IMR-90 (cell line): ENCODE results near the gene PHF21A. TPM values are rescaled to one million over a fixed set of nuclear protein-coding genes. Genes with fewer than 3 reads are reported as not detected.

Source experiments
- ATAC-seq: fragments of 200-7000 bp; cut with Tn5 transposase; 2 replicates; pipeline ENCODE4 v1.9.1; 2020; ENCODE audit warnings: low read depth, mild to moderate bottlenecking, moderate library complexity
- BruUV-seq: library from RNA; stranded (reverse); fragments of 400-500 nt; replicated peaks from 2 replicates; lab custom pipeline; 2021; lab: Mats Ljungman, UMichigan
- CTCF ChIA-PET: fragments of 300-600 bp; formaldehyde crosslinking; extraction: SDS; loops from one replicate; lab custom pipeline; 2021; ENCODE audit warnings: antibody characterized with exemption; lab: Yijun Ruan, JAX
- POLR2A ChIA-PET: fragments of 300-600 bp; sonication (Branson Sonifier 250); formaldehyde crosslinking; loops from one replicate; lab custom pipeline; 2022; ENCODE audit warnings: antibody characterized with exemption; ENCODE audit not compliant: unreplicated experiment; lab: Charles Lee
- DNase-seq: peaks from one replicate; pipeline ENCODE4 v3.0.0; 2013
- H2AFZ ChIP-seq: replicated peaks from 2 replicates; pipeline ENCODE3; 2013; ENCODE audit warnings: low read length, mild to moderate bottlenecking; ENCODE audit not compliant: poor library complexity
- H2AK5ac ChIP-seq: 2 replicates; pipeline ENCODE4 v1.6.1; 2013; ENCODE audit warnings: low read depth, low read length, inconsistent platforms
- H2AK9ac ChIP-seq: replicated peaks from 2 replicates; pipeline ENCODE3; 2013; ENCODE audit warnings: mild to moderate bottlenecking, low read depth, low read length, moderate library complexity; ENCODE audit not compliant: poor library complexity
- H2BK120ac ChIP-seq: 2 replicates; pipeline ENCODE4 v1.6.1; 2013; ENCODE audit warnings: low read depth, low read length, inconsistent platforms
- H2BK15ac ChIP-seq: 3 replicates; pipeline ENCODE4 v1.6.1; 2013; ENCODE audit warnings: low read depth, low read length, inconsistent platforms
- H2BK20ac ChIP-seq: 2 replicates; pipeline ENCODE4 v1.6.1; 2013; ENCODE audit warnings: low read depth, mild to moderate bottlenecking, inconsistent platforms, low read length, moderate library complexity
- H2BK5ac ChIP-seq: 2 replicates; pipeline ENCODE4 v1.6.1; 2013; ENCODE audit warnings: mild to moderate bottlenecking, low read depth, low read length, inconsistent platforms; ENCODE audit not compliant: poor library complexity, severe bottlenecking
- H3K14ac ChIP-seq: replicated peaks from 2 replicates; pipeline ENCODE4 v1.6.1; 2013; ENCODE audit warnings: low read depth, low read length, inconsistent platforms
- H3K18ac ChIP-seq: 2 replicates; pipeline ENCODE4 v1.6.1; 2013; ENCODE audit warnings: low read depth, low read length, control low read depth
- H3K23ac ChIP-seq: 2 replicates; pipeline ENCODE4 v1.6.1; 2013; ENCODE audit warnings: low read depth, low read length, inconsistent platforms
- H3K27ac ChIP-seq: 2 replicates; pipeline ENCODE4 v1.5.1; 2013; ENCODE audit warnings: mild to moderate bottlenecking, control low read depth, low read length; ENCODE audit not compliant: insufficient read depth
- H3K27me3 ChIP-seq: 2 replicates; pipeline ENCODE4 v1.6.1; 2013; ENCODE audit warnings: low read length; ENCODE audit not compliant: control insufficient read depth, insufficient read depth
- H3K36me3 ChIP-seq: 2 replicates; pipeline ENCODE4 v1.6.1; 2013; ENCODE audit warnings: low read length, mixed read lengths; ENCODE audit not compliant: control insufficient read depth, insufficient read depth
- H3K4ac ChIP-seq: 2 replicates; pipeline ENCODE4 v1.6.1; 2013; ENCODE audit warnings: low read depth, low read length, inconsistent platforms
- H3K4me1 ChIP-seq: 2 replicates; pipeline ENCODE4 v1.6.1; 2013; ENCODE audit warnings: low read length, mixed read lengths; ENCODE audit not compliant: control insufficient read depth, insufficient read depth
- H3K4me2 ChIP-seq: 2 replicates; pipeline ENCODE4 v1.6.1; 2013; ENCODE audit warnings: low read depth, mild to moderate bottlenecking, control low read depth, low read length, moderate library complexity
- H3K4me3 ChIP-seq: 2 replicates; pipeline ENCODE4 v1.5.1; 2013; ENCODE audit warnings: low read depth, mild to moderate bottlenecking, control low read depth, low read length, moderate library complexity; ENCODE audit not compliant: insufficient read depth
- H3K56ac ChIP-seq: 2 replicates; pipeline ENCODE4 v1.6.1; 2013; ENCODE audit warnings: low read length, inconsistent platforms; ENCODE audit not compliant: insufficient read depth; ENCODE audit errors: extremely low read depth
- H3K79me1 ChIP-seq, 2 experiments: 2 replicates each; pipeline ENCODE4 v1.6.1; 2013; ENCODE audit warnings: low read length in 2 of 2, inconsistent platforms in 1 of 2, low read depth in 1 of 2
- H3K9ac ChIP-seq: 2 replicates; pipeline ENCODE4 v1.6.1; 2013; ENCODE audit warnings: low read depth, low read length, control low read depth
- H3K9me1 ChIP-seq: 2 replicates; pipeline ENCODE4 v1.6.1; 2013; ENCODE audit warnings: low read length, inconsistent platforms; ENCODE audit not compliant: insufficient read depth
- H3K9me3 ChIP-seq: 2 replicates; pipeline ENCODE4 v1.6.1; 2013; ENCODE audit warnings: low read length; ENCODE audit not compliant: control insufficient read depth, insufficient read depth
- H4K20me1 ChIP-seq: 2 replicates; pipeline ENCODE4 v1.6.1; 2013; ENCODE audit warnings: low read length, inconsistent platforms; ENCODE audit not compliant: insufficient read depth
- H4K5ac ChIP-seq: 2 replicates; pipeline ENCODE4 v1.6.1; 2013; ENCODE audit warnings: mild to moderate bottlenecking, low read depth, low read length, control low read depth
- H4K8ac ChIP-seq, 2 experiments: 2 replicates each; pipeline ENCODE4 v1.6.1; 2013; ENCODE audit warnings: low read depth in 2 of 2, low read length in 2 of 2, control low read depth in 1 of 2, inconsistent platforms in 1 of 2
- H4K91ac ChIP-seq: 2 replicates; pipeline ENCODE4 v1.6.1; 2013; ENCODE audit warnings: low read depth, low read length, inconsistent platforms; ENCODE audit not compliant: insufficient read depth
- CEBPB ChIP-seq: IDR thresholded peaks from 2 replicates; pipeline ENCODE4 v1.6.1; 2012; ENCODE audit warnings: low read depth, low read length, improper control_type of control experiment
- CTCF ChIP-seq: conservative IDR thresholded peaks from 2 replicates; pipeline ENCODE4 v1.5.1; 2012; ENCODE audit warnings: mild to moderate bottlenecking, low read depth, low read length, improper control_type of control experiment
- MAFK ChIP-seq: IDR thresholded peaks from 2 replicates; pipeline ENCODE4 v1.6.1; 2012; ENCODE audit warnings: low read depth, low read length, improper control_type of control experiment
- POLR2A ChIP-seq: IDR thresholded peaks from 2 replicates; pipeline ENCODE4 v1.6.1; 2012; ENCODE audit warnings: mild to moderate bottlenecking, low read depth, low read length
- RAD21 ChIP-seq: IDR thresholded peaks from 2 replicates; pipeline ENCODE4 v1.6.1; 2012; ENCODE audit warnings: low read length, improper control_type of control experiment
- SMC3 ChIP-seq: fragments of 150-350 bp; IDR thresholded peaks from 2 replicates; pipeline ENCODE4 v1.6.1; 2016; ENCODE audit warnings: low read depth, mild to moderate bottlenecking, antibody characterized with exemption, low read length, moderate library complexity
- WGBS, 2 experiments: methylation state at CpG; one replicate each; pipeline versions ENCODE4 v1.1.5 to v1.1.7; 2013; ENCODE audit warnings: missing lambda C conversion rate in 2 of 2; ENCODE audit not compliant: insufficient read length in 1 of 2; ENCODE audit errors: extremely low coverage in 2 of 2; 5-methylcytosine and 5-hydroxymethylcytosine counted together
- dilution Hi-C: fragments of 300-500 bp; cut with HindIII; formaldehyde crosslinking; loops from one replicate; pipeline ENCODE4 v1.14.3; 2018; ENCODE audit warnings: low sequenced_read_pairs; ENCODE audit not compliant: unreplicated experiment
- in situ Hi-C: fragments of 300-500 bp; cut with MboI; formaldehyde crosslinking; loops from 3 replicates; pipeline ENCODE4 v1.14.3; 2019; ENCODE audit warnings: low sequenced_read_pairs, inconsistent platforms, mixed read lengths
- intact Hi-C: fragments of 100-400 bp; cut with micrococcal nuclease; formaldehyde crosslinking; loops from 2 replicates; pipeline ENCODE4 v1.10.0; 2022
- polyA plus RNA-seq, 3 experiments: library from polyadenylated mRNA; depleted of rRNA; stranded (reverse); fragments of >200 nt; gene quantifications; 2 replicates each; pipeline ENCODE4 v1.2.3, GENCODE V29; 2012; ENCODE audit warnings: low replicate concordance in 1 of 3
- total RNA-seq: library from RNA; depleted of rRNA; stranded (reverse); fragments of >200 nt; gene quantifications from 2 replicates; pipeline ENCODE4 v1.2.3, GENCODE V29; 2012
- TF ChIP-seq, protein P1 (sequence below): fragments of 150-350 bp; IDR thresholded peaks from 2 replicates; pipeline ENCODE4 v1.6.1; 2017; ENCODE audit warnings: mild to moderate bottlenecking, antibody characterized with exemption, low read length, low read depth

The PHF21A gene
- total and polyA plus RNA-seq, 2 of the 4 experiments (the other 2 are of a cell fraction): 9.0 to 20.6 TPM

DNA sequence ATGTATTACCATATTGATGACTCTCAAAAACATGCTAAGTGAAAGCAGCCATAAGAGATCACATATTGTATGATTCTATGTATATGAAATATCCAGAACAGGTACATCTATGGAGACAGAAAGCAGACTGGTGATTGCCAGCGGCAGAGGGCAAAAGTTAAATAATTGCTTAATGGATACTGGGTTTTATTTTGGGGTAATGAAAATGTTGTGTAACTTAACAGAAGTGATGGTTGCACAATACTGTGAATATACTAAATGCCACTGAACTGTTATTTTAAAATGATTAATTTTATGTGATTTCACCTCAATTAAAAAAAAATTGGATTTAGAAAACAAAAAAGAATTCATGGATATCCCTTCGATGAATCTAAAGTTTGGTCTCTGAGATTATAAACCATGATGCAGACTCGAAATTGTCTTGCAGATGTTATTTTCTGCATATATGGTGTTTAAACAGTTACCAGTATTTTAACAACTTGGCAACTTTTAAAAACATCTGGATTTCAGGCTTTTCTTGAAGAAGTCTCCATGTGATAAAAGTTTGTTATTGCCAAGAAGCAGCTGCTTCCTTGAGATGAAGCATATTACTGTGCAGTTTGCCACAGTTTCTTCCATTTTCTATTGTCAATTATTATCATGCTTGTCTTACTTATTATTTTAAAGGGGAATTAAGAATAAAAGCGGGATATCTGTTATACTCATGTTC is 160.7 kb downstream of the PHF21A start:
- CTCF ChIA-PET: interaction anchor here (1.4 kb wide), 1 partner anchor 46 kb away, joined by 4 read pairs; no protein-coding TSS in a partner anchor
- POLR2A ChIA-PET: no interaction called here

More for the DNA sequence above, 160.7 kb downstream of the PHF21A start:
- peaks cover 18% of the 10 kb centered on the region for H3K36me3 ChIP-seq
- no peak overlapping the region for H3K56ac ChIP-seq
- no peak overlapping the region for H2AK5ac ChIP-seq
- WGBS, 2 experiments: no CpG with 5 or more reads among the region's 4 CpGs
- H2BK20ac ChIP-seq: no peak overlapping the region
- H3K27ac ChIP-seq: no peak overlapping the region
- no peak overlapping the region for H4K5ac ChIP-seq
- BruUV-seq: no TSS peak
- H3K4ac ChIP-seq: no peak overlapping the region
- no peak overlapping the region for H3K4me3 ChIP-seq
- in situ Hi-C loops: loop anchor here (5.0 kb wide), 1 partner anchor 47 kb away; no protein-coding TSS in a partner anchor
- H2BK5ac ChIP-seq: no peak overlapping the region
- intact Hi-C loops: no loop called here
- no peaks in the 10 kb centered on the region for H3K9me3 ChIP-seq
- no peak for ATAC-seq
- H3K18ac ChIP-seq: no peak overlapping the region
- no peak for DNase-seq
- H2AFZ ChIP-seq: no peak overlapping the region
- H4K91ac ChIP-seq: no peak overlapping the region
- no peak overlapping the region for H3K4me2 ChIP-seq
- dilution Hi-C loops: no loop called here
- TF ChIP-seq SMC3: no peak
- no peak for TF ChIP-seq RAD21
- no peak for TF ChIP-seq CTCF
- TF ChIP-seq, protein P1, sequence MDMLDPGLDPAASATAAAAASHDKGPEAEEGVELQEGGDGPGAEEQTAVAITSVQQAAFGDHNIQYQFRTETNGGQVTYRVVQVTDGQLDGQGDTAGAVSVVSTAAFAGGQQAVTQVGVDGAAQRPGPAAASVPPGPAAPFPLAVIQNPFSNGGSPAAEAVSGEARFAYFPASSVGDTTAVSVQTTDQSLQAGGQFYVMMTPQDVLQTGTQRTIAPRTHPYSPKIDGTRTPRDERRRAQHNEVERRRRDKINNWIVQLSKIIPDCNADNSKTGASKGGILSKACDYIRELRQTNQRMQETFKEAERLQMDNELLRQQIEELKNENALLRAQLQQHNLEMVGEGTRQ: no peak
- TF ChIP-seq POLR2A: no peak
- no peak for TF ChIP-seq MAFK
- TF ChIP-seq CEBPB: peak; percentile 67
- no peaks in the 10 kb centered on the region for H3K27me3 ChIP-seq
- H2BK120ac ChIP-seq: no peak overlapping the region
- H3K9ac ChIP-seq: no peak overlapping the region
- H4K8ac ChIP-seq: no peak overlapping the region
- peaks cover 6 to 9% of the 10 kb centered on the region in 2 experiments; a peak in 3 of 4 replicates for H3K79me1 ChIP-seq
- peaks cover 4% of the 10 kb centered on the region; the same call in 1 of the 2 replicates for H4K20me1 ChIP-seq
- peaks cover 4% of the 10 kb centered on the region; the same call in 1 of the 2 replicates for H3K9me1 ChIP-seq
- H3K23ac ChIP-seq: no peak overlapping the region
- H3K4me1 ChIP-seq: no peaks in the 10 kb centered on the region
- no peak overlapping the region for H3K14ac ChIP-seq
- no peak overlapping the region for H2AK9ac ChIP-seq
- H2BK15ac ChIP-seq: no peak overlapping the region
